GM12878 (cell line): ENCODE measurements around the gene MYL7. TPM values are rescaled to one million over a fixed set of nuclear protein-coding genes. Genes with fewer than 3 reads are reported as not detected.
"Not testable (repeated sequence)": the region's sequence is repeated elsewhere in the genome, so short reads cannot be mapped to it uniquely, and the experiment has no call there.

Source experiments
- ATAC-seq: fragments of 200-7000 bp; cut with Tn5 transposase; 3 replicates; pipeline ENCODE4 v1.9.1; 2020; ENCODE audit warnings: mild to moderate bottlenecking, moderate library complexity
- BruUV-seq: library from RNA; stranded (reverse); fragments of 400-500 nt; replicated peaks from 2 replicates; lab custom pipeline; 2021; lab: Mats Ljungman, UMichigan
- CTCF ChIA-PET: fragments of 300-600 bp; sonication (Branson Sonifier 250); formaldehyde crosslinking; extraction: SDS; loops from one replicate; lab custom pipeline; 2021; ENCODE audit warnings: inconsistent platforms; lab: Yijun Ruan, JAX
- POLR2A ChIA-PET: fragments of 350-600 bp; formaldehyde crosslinking; extraction: SDS; loops from one replicate; lab custom pipeline; 2021; ENCODE audit warnings: inconsistent platforms; lab: Charles Lee
- RAD21 ChIA-PET: fragments of 300-600 bp; sonication (Branson Sonifier 250); formaldehyde crosslinking; loops from one replicate; lab custom pipeline; 2023; ENCODE audit warnings: antibody characterized with exemption; ENCODE audit not compliant: unreplicated experiment; lab: Charles Lee
- SMC1A ChIA-PET: fragments of 300-600 bp; sonication (Branson Sonifier 250); formaldehyde crosslinking; loops from one replicate; lab custom pipeline; 2023; ENCODE audit not compliant: unreplicated experiment, uncharacterized antibody; lab: Charles Lee
- DNase-seq: peaks from one replicate; pipeline ENCODE4 v3.0.0-alpha.2; 2011; ENCODE audit warnings: low read depth, low spot score
- FAIRE-seq: peaks from 3 replicates; lab custom pipeline; 2011; peaks lifted over from hg19 to GRCh38; lab: Jason Lieb, UNC
- H2AFZ ChIP-seq: 2 replicates; pipeline ENCODE4 v1.6.0; 2011; ENCODE audit warnings: low read depth, low read length, control low read depth; ENCODE audit not compliant: control insufficient read depth
- H3K27ac ChIP-seq: 2 replicates; pipeline ENCODE4 v1.5.1; 2011; ENCODE audit warnings: control low read depth; ENCODE audit not compliant: control insufficient read depth, insufficient read depth
- H3K27me3 ChIP-seq, 2 experiments: replicated peaks in 1 of 2; 2 replicates each; pipeline versions ENCODE4 v1.6.0 to v1.6.1; 2011; ENCODE audit warnings: low read length in 1 of 2; ENCODE audit not compliant: control insufficient read depth in 2 of 2, insufficient read depth in 2 of 2
- H3K36me3 ChIP-seq, 2 experiments: 2 replicates each; pipeline ENCODE4 v1.5.1; 2011; ENCODE audit warnings: low read length in 1 of 2; ENCODE audit not compliant: control insufficient read depth in 2 of 2, insufficient read depth in 2 of 2
- H3K4me1 ChIP-seq: 2 replicates; pipeline ENCODE4 v1.6.1; 2011; ENCODE audit warnings: mild to moderate bottlenecking, low read length, moderate library complexity, mixed read lengths; ENCODE audit not compliant: control insufficient read depth, insufficient read depth
- H3K4me2 ChIP-seq: 2 replicates; pipeline ENCODE4 v1.6.0; 2011; ENCODE audit warnings: control low read depth; ENCODE audit not compliant: control insufficient read depth, insufficient read depth
- H3K4me3 ChIP-seq: fragments of 200-600 bp; sonication (generic); 2 replicates; pipeline ENCODE4 v1.5.1; 2016
- H3K79me2 ChIP-seq: 2 replicates; pipeline ENCODE4 v1.6.0; 2011; ENCODE audit warnings: low read length; ENCODE audit not compliant: control insufficient read depth, insufficient read depth
- H3K9ac ChIP-seq: 2 replicates; pipeline ENCODE4 v1.8.0; 2011; ENCODE audit warnings: low read length, control low read depth, mixed read lengths; ENCODE audit not compliant: control insufficient read depth, insufficient read depth
- H3K9me3 ChIP-seq: replicated peaks from 3 replicates; pipeline ENCODE4 v1.5.1; 2011; ENCODE audit warnings: mild to moderate bottlenecking, low read length; ENCODE audit not compliant: control insufficient read depth, insufficient read depth
- H4K20me1 ChIP-seq: 2 replicates; pipeline ENCODE4 v1.6.0; 2011; ENCODE audit not compliant: control insufficient read depth, insufficient read depth
- ATF2 ChIP-seq: IDR thresholded peaks from 2 replicates; pipeline ENCODE4 v1.6.1; 2012; ENCODE audit warnings: low read length, inconsistent platforms
- CBX5 ChIP-seq: sonication (generic); IDR thresholded peaks from 2 replicates; pipeline ENCODE4 v1.6.1; 2016; ENCODE audit warnings: low read depth, moderate library complexity, mild to moderate bottlenecking, inconsistent platforms
- IRF5 ChIP-seq: fragments of 450-650 bp; IDR thresholded peaks from 2 replicates; pipeline ENCODE4 v1.6.1; 2017; ENCODE audit warnings: borderline replicate concordance
- JUND ChIP-seq: IDR thresholded peaks from 2 replicates; pipeline ENCODE4 v1.6.1; 2012; ENCODE audit warnings: low read depth, mild to moderate bottlenecking, low read length, improper control_type of control experiment, moderate library complexity
- NR2C2 ChIP-seq: IDR thresholded peaks from 2 replicates; pipeline ENCODE4 v1.6.1; 2011; ENCODE audit warnings: borderline replicate concordance, low read depth; ENCODE audit not compliant: control insufficient read depth, insufficient read length
- POLR2A ChIP-seq: IDR thresholded peaks from 2 replicates; pipeline ENCODE4 v1.6.1; 2011; ENCODE audit warnings: low read depth, mild to moderate bottlenecking, low read length
- POLR2AphosphoS2 ChIP-seq: IDR thresholded peaks from 2 replicates; pipeline ENCODE4 v1.6.1; 2011; ENCODE audit warnings: low read depth, mild to moderate bottlenecking, low read length, improper control_type of control experiment, moderate library complexity
- RAD51 ChIP-seq: fragments of 450-650 bp; IDR thresholded peaks from 2 replicates; pipeline ENCODE4 v1.6.1; 2016; ENCODE audit warnings: moderate library complexity, mild to moderate bottlenecking, inconsistent platforms
- RCOR1 ChIP-seq: conservative IDR thresholded peaks from 2 replicates; pipeline ENCODE4 v1.6.1; 2012; ENCODE audit warnings: low read depth, low read length, improper control_type of control experiment
- SPI1 ChIP-seq: IDR thresholded peaks from 2 replicates; pipeline ENCODE4 v1.6.1; 2011; ENCODE audit warnings: low read depth, mild to moderate bottlenecking, low read length, moderate library complexity, borderline replicate concordance; ENCODE audit not compliant: insufficient read depth
- YBX1 ChIP-seq: fragments of 450-650 bp; IDR thresholded peaks from 2 replicates; pipeline ENCODE4 v1.6.1; 2016; ENCODE audit warnings: antibody characterized with exemption
- WGBS: methylation state at CpG from one replicate; pipeline ENCODE4 v1.1.6; 2016; ENCODE audit warnings: low lambda C conversion rate; ENCODE audit not compliant: insufficient replicate concordance, insufficient coverage; ENCODE audit errors: missing lambda C conversion rate; 5-methylcytosine and 5-hydroxymethylcytosine counted together
- in situ Hi-C: fragments of 300-500 bp; cut with MboI; formaldehyde crosslinking; loops from 9 replicates; pipeline ENCODE4 v1.14.3; 2018; ENCODE audit warnings: mixed read lengths
- intact Hi-C: fragments of 100-400 bp; cut with micrococcal nuclease; formaldehyde crosslinking; loops from one replicate; pipeline ENCODE4 v1.14.2; 2022; ENCODE audit not compliant: unreplicated experiment
- polyA plus RNA-seq, 11 experiments: library from polyadenylated mRNA; depleted of rRNA in 4 of 11; unstranded in 6 of 11; stranded (reverse) in 5 of 11; fragments of >200 nt; fragmentation: Nextera tagmentation in 4 of 11; fragmentation: Illumina TruSeq in 1 of 11; extraction: Ambion mirVana in 4 of 11; extraction: Trizol in 1 of 11; gene quantifications; 1 replicate in 1 of 11; 2 replicates in 10 of 11; pipeline versions ENCODE4 v1.2.1 to v1.2.3, GENCODE V29; 2011 to 2016; ENCODE audit warnings: inconsistent platforms in 2 of 11, missing spikeins in 2 of 11, low read depth in 1 of 11
- total RNA-seq, 4 experiments: library from RNA; depleted of rRNA in 3 of 4; stranded (reverse); fragments of >200 nt in 3 of 4; fragmentation: Illumina TruSeq in 1 of 4; extraction: Trizol in 1 of 4; gene quantifications; 2 replicates each; pipeline versions ENCODE4 v1.2.1 to v1.2.3, GENCODE V29; 2013 to 2021

MYL7 gene
- total and polyA plus RNA-seq, 10 of the 15 experiments (the other 5 are each of a cell fraction or from before 2014, with no cell fraction given), result 1.9 TPM; not detected in 9

- no peak for DNase-seq
- Histone ChIP-seq H3K9ac (no peak overlapping the region), H3K36me3 (no peaks in the 10 kb centered on the region), H3K9me3 (no peaks in the 10 kb centered on the region), H3K79me2 (no peaks in the 10 kb centered on the region), H3K4me1 (no peaks in the 10 kb centered on the region), H2AFZ (no peak overlapping the region), H3K27ac (no peak overlapping the region), H3K4me3 (no peak overlapping the region), H3K27me3 (peaks cover 0 to 2% of the 10 kb centered on the region in 2 experiments; a peak in 2 of 4 replicates), H4K20me1 (no peaks in the 10 kb centered on the region), H3K4me2 (no peak overlapping the region)
- FAIRE-seq, result no peak
- RAD21 ChIA-PET, result no interaction called here
- TF ChIP-seq RCOR1, result no peak
- no peak for TF ChIP-seq POLR2AphosphoS2
- no peak for TF ChIP-seq JUND
- no peak for TF ChIP-seq IRF5
- no peak for TF ChIP-seq CBX5
- TF ChIP-seq SPI1, result no peak
- no peak for TF ChIP-seq RAD51
- no peak for TF ChIP-seq POLR2A
- TF ChIP-seq YBX1, result no peak
- no peak for TF ChIP-seq ATF2
- no peak for TF ChIP-seq NR2C2
- no peak for ATAC-seq
- intact Hi-C loops, result no loop called here
- 26% methylated on average over 3 of the region's 3 CpGs for WGBS
- in situ Hi-C loops, result no loop called here
- SMC1A ChIA-PET, result interaction anchor here (0.9 kb wide), 1 partner anchor 53 kb away, joined by 3 read pairs; the partner anchor contains the start of gene POLD2
- CTCF ChIA-PET, result interaction anchor here (1.6 kb wide), 1 partner anchor 65 kb away, joined by 3 read pairs; no protein-coding TSS in a partner anchor
- no TSS peak for BruUV-seq
- POLR2A ChIA-PET, result no interaction called here
These were observed 34.6 kb upstream of the MYL7 start for GRCh38 chr7:44175730-44176129.

- RAD21 ChIA-PET, H3K79me2 ChIP-seq, H3K9me3 ChIP-seq, H4K20me1 ChIP-seq, H3K4me1 ChIP-seq, BruUV-seq, H3K4me2 ChIP-seq, H3K27me3 ChIP-seq, DNase-seq, in situ Hi-C loops, H3K9ac ChIP-seq, intact Hi-C loops, ATAC-seq, H3K27ac ChIP-seq, H3K36me3 ChIP-seq, SMC1A ChIA-PET, H3K4me3 ChIP-seq, H2AFZ ChIP-seq, CTCF ChIA-PET, FAIRE-seq: not testable (repeated sequence)
- 0% methylated on average over 1 of the region's 1 CpG for WGBS
- POLR2A ChIA-PET, result interaction anchor here (0.6 kb wide), 1 partner anchor 125 kb away, joined by 8 read pairs; no protein-coding TSS in a partner anchor
These were observed 33.5 kb upstream of the MYL7 start for GRCh38 chr7:44174694-44174948.
